Vagina (tissue), 2 donors: ENCODE measurements around the gene ZMYM1. TPM values are rescaled to one million over a fixed set of nuclear protein-coding genes. Genes with fewer than 3 reads are reported as not detected.
A peak's percentile ranks its signal among the peaks of the same experiment; 100 is the strongest.
"Not testable (repeated sequence)": the region's sequence is repeated elsewhere in the genome, so short reads cannot be mapped to it uniquely, and the experiment has no call there.

Source experiments
- DNase-seq, 2 donors: peaks; one replicate each; pipeline ENCODE4 v3.0.0-alpha.2; 2017; ENCODE audit errors: extremely low spot score in 2 of 2
- H3K27ac ChIP-seq: fragments of 200-600 bp; sonication (generic); one replicate; pipeline ENCODE4 v1.5.1; 2019
- H3K27me3 ChIP-seq: fragments of 200-600 bp; sonication (generic); one replicate; pipeline ENCODE4 v1.5.1; 2019
- H3K36me3 ChIP-seq, 2 donors: fragments of 200-600 bp; sonication (generic); one replicate each; pipeline ENCODE4 v1.5.1; 2017 to 2019
- H3K4me1 ChIP-seq: fragments of 200-600 bp; sonication (generic); one replicate; pipeline ENCODE4 v1.5.1; 2019
- H3K4me3 ChIP-seq, 2 donors: fragments of 200-600 bp; sonication (generic); 1 replicate in 1 of 2; 2 replicates in 1 of 2; pipeline ENCODE4 v1.5.1; 2016 to 2019
- H3K9me3 ChIP-seq: fragments of 200-600 bp; sonication (generic); one replicate; pipeline ENCODE4 v1.5.1; 2019
- POLR2A ChIP-seq, 2 donors: fragments of 450-650 bp; IDR thresholded peaks; one replicate each; pipeline ENCODE4 v1.6.1; 2017; ENCODE audit warnings: antibody characterized with exemption in 2 of 2, mild to moderate bottlenecking in 2 of 2, moderate library complexity in 2 of 2
- POLR2AphosphoS5 ChIP-seq, 2 donors: sonication (generic); formaldehyde crosslinking; IDR thresholded peaks; one replicate each; pipeline ENCODE4 v1.9.0; 2017; ENCODE audit warnings: antibody characterized with exemption in 2 of 2, mild to moderate bottlenecking in 2 of 2, low read depth in 1 of 2; ENCODE audit not compliant: insufficient read depth in 1 of 2
- intact Hi-C: fragments of 100-400 bp; cut with DNase I; formaldehyde crosslinking; loops from one replicate; pipeline ENCODE4 v1.15.1; 2023
- total RNA-seq: library from RNA; depleted of rRNA; stranded (reverse); fragments of >200 nt; gene quantifications from one replicate; pipeline ENCODE4 v1.2.3, GENCODE V29; 2016
- TF ChIP-seq, protein P1 (sequence below), 3 experiments: fragments of 450-650 bp in 2 of 3; fragments of 200-600 bp in 1 of 3; sonication (generic) in 1 of 3; IDR thresholded peaks; one replicate each; pipeline ENCODE4 v1.5.1; 2017 to 2019; ENCODE audit warnings: antibody characterized with exemption in 3 of 3, mild to moderate bottlenecking in 2 of 3, moderate library complexity in 2 of 3

Gene ZMYM1
- total RNA-seq, 1 donor from 2014 or later = 12.5 TPM

DNA sequence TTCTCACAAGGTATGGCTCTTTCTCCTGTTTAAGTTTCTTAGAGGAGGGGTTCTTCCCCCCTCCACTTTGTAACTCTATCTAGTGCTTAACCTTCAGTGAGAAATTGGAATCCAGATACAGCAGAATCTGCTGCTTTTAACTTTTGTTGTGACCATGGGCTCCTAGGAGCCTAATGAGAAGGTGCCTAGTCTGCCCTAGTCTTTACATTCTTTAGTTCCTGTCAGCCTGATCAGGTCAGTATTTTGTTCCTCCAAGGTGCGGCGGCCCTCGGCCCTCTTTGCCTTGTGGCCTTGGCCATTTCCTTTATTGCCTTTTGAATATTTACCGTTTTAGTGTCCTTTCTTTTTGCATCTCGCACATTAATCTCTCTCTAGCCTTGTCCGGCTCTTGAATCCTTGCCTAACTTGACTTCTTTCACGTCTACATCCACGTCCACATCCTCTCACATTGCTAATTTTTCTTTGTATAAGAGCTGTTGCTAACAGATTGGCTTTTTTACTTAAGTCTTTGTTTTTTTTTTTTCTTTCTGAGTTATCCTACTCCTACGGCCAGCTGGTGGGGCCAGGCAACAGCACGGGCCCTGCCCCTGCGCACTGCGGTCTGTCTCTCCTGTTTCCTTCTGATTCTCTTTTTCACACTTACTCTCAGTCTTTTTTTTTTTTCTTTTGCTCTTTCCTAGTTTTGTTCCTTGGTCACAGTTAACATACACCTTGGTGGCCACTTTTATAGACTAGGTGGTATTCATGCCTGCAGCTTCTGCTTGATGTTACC lies 64.7 kb downstream of the ZMYM1 start:
- Histone ChIP-seq H3K27me3 (no peaks in the 10 kb centered on the region), H3K9me3 (no peaks in the 10 kb centered on the region), H3K27ac (no peak overlapping the region), H3K4me3 (no peak overlapping the region), H3K4me1 (no peaks in the 10 kb centered on the region), H3K36me3 (no peaks in the 10 kb centered on the region)
- DNase-seq = no peak
- intact Hi-C loops = no loop called here
- TF ChIP-seq POLR2AphosphoS5 (IDR thresholded peaks at IDR 0.05; ENCODE audit: insufficient read depth in 1 of 2, low read depth in 1 of 2) = no peak
- TF ChIP-seq POLR2A (IDR thresholded peaks at IDR 0.05) = no peak
- TF ChIP-seq, protein P1, sequence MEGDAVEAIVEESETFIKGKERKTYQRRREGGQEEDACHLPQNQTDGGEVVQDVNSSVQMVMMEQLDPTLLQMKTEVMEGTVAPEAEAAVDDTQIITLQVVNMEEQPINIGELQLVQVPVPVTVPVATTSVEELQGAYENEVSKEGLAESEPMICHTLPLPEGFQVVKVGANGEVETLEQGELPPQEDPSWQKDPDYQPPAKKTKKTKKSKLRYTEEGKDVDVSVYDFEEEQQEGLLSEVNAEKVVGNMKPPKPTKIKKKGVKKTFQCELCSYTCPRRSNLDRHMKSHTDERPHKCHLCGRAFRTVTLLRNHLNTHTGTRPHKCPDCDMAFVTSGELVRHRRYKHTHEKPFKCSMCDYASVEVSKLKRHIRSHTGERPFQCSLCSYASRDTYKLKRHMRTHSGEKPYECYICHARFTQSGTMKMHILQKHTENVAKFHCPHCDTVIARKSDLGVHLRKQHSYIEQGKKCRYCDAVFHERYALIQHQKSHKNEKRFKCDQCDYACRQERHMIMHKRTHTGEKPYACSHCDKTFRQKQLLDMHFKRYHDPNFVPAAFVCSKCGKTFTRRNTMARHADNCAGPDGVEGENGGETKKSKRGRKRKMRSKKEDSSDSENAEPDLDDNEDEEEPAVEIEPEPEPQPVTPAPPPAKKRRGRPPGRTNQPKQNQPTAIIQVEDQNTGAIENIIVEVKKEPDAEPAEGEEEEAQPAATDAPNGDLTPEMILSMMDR (IDR thresholded peaks at IDR 0.05) = no peak

DNA sequence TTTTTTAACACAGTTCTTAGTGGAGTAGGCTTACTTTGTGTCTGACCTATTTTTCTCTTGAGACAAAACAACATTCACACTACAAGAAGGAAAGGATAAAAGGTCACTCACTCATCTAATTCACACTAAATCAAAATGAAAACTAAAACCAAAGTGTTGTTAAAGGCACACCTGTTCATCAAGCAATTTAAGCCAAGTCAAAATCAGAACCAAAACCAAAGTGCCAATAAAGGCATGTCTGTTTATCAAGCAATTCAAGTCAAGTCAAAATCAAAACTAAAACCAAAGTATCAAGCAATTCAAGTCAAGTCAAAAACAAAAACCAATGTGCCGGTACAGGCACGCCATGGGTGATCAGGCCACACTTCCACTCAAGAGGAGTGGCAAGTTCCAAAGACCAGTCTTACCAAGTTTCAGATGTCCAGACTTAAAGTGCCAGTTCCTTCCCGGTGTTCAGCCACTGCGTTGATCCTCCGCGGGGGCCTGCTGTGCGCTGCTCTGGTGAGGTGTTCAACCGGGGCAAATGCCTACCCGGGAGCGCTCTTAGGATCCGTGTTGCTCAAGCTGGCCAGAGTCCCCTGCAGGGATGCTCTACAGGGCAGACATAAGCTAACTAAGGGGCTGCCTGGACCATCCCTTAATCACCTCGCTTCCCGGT lies 66.8 kb downstream of the ZMYM1 start:
- peak overlapping the region in 1 of 2 donors; percentile 34 for H3K4me3 ChIP-seq
- H3K9me3 ChIP-seq, H3K27me3 ChIP-seq, H3K4me1 ChIP-seq, H3K36me3 ChIP-seq, H3K27ac ChIP-seq, DNase-seq, intact Hi-C loops: not testable (repeated sequence)

DNA sequence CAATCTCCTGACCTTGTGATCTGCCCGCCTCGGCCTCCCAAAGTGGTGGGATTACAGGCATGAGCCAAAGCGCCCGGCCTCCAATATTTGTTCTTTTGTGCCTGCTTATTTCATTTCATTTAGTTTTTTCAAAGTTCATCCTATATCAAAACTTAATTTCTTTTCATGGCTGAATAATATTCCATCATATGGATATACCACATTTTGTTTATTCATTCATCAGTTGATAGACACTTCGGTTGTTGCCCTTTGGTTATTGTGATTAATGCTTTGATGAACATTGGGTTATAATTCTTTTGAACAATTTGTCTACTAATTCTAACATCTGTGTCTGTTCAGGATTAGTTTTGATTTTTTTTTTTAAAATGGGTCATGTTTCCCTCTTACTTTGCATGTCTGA lies 72.0 kb downstream of the ZMYM1 start:
- intact Hi-C loops = no loop called here
- Histone ChIP-seq H3K4me1 (no peaks in the 10 kb centered on the region), H3K9me3 (no peaks in the 10 kb centered on the region), H3K4me3 (no peak overlapping the region), H3K27me3 (no peaks in the 10 kb centered on the region), H3K27ac (no peak overlapping the region), H3K36me3 (no peaks in the 10 kb centered on the region)
- TF ChIP-seq POLR2AphosphoS5 (IDR thresholded peaks at IDR 0.05; ENCODE audit: insufficient read depth in 1 of 2, low read depth in 1 of 2) = no peak
- TF ChIP-seq, protein P1 (IDR thresholded peaks at IDR 0.05) = no peak
- TF ChIP-seq POLR2A (IDR thresholded peaks at IDR 0.05) = no peak
- DNase-seq = no peak

DNA sequence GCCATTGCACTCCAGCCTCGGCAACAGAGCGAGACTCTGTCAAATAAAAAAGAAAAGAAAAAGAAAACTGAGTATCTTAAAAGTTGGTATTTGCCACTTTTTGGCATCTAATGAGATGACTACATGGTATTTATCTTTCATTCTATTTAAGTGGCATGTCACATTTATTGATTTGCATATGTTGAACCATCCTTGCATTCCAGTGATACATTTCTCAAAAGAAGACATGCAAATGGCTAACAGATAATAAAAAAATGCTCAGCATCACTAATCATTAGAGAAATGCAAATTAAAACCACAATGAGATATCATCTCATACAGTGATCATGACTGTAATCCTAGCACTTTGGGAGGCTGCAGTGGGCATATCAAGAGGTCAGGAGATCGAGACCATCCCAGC lies 85.7 kb downstream of the ZMYM1 start:
- intact Hi-C loops = no loop called here
- H3K36me3 ChIP-seq = no peaks in the 10 kb centered on the region
- H3K4me1 ChIP-seq = no peaks in the 10 kb centered on the region
- no peak overlapping the region for H3K27ac ChIP-seq
- DNase-seq = no peak
- TF ChIP-seq, protein P1 (IDR thresholded peaks at IDR 0.05) = no peak
- no peak for TF ChIP-seq POLR2A (IDR thresholded peaks at IDR 0.05)
- TF ChIP-seq POLR2AphosphoS5 (IDR thresholded peaks at IDR 0.05; ENCODE audit: insufficient read depth in 1 of 2, low read depth in 1 of 2) = no peak
- H3K27me3 ChIP-seq = no peaks in the 10 kb centered on the region
- H3K9me3 ChIP-seq = no peaks in the 10 kb centered on the region
- H3K4me3 ChIP-seq = no peak overlapping the region

Other genes starting within 250 kb of the ZMYM1 start
- gene SMIM12, start 219.6 kb upstream of the ZMYM1 start, total RNA-seq = 36.6 TPM
- gene DLGAP3, start 149.7 kb upstream of the ZMYM1 start, total RNA-seq = not detected
- gene TMEM35B, start 94.0 kb upstream of the ZMYM1 start, total RNA-seq = 44.0 TPM
- gene ZMYM6, start 47.4 kb upstream of the ZMYM1 start, total RNA-seq = 12.3 TPM
- 197 TPM for gene SFPQ, start 113.8 kb downstream of the ZMYM1 start, total RNA-seq
- gene ZMYM4, start 189.3 kb downstream of the ZMYM1 start, total RNA-seq = 27.7 TPM